HCT116 (cell line): ENCODE results near the gene NR4A1. TPM values are rescaled to one million over a fixed set of nuclear protein-coding genes. Genes with fewer than 3 reads are reported as not detected.

Source experiments
- ATAC-seq: fragments of 200-7000 bp; cut with Tn5 transposase; 2 replicates; pipeline ENCODE4 v1.9.1; 2020; ENCODE audit warnings: mild to moderate bottlenecking, moderate library complexity
- BruUV-seq: library from RNA; stranded (reverse); fragments of 400-500 nt; replicated peaks from 2 replicates; lab custom pipeline; 2021; lab: Mats Ljungman, UMichigan
- CTCF ChIA-PET: fragments of 300-600 bp; sonication (Branson Sonifier 250); formaldehyde crosslinking; loops from one replicate; lab custom pipeline; 2021; ENCODE audit warnings: antibody characterized with exemption; lab: Charles Lee
- POLR2A ChIA-PET: fragments of 300-600, 350-600 bp; sonication (Branson Sonifier 250); formaldehyde crosslinking; loops from one replicate; lab custom pipeline; 2021; ENCODE audit warnings: antibody characterized with exemption; lab: Charles Lee
- RAD21 ChIA-PET, 2 experiments: fragments of 300-600 bp; sonication (Branson Sonifier 250); formaldehyde crosslinking; loops; one replicate each; lab custom pipeline; 2023; ENCODE audit warnings: low total read pairs in 2 of 2; ENCODE audit not compliant: uncharacterized antibody in 2 of 2, unreplicated experiment in 2 of 2, low non-redundant PET in 1 of 2; lab: Charles Lee
- DNase-seq: peaks from one replicate; pipeline ENCODE4 v3.0.0-alpha.2; 2010; ENCODE audit warnings: low read depth, low spot score
- H2AFZ ChIP-seq: fragments of 200-600 bp; shearing (Covaris generic), sonication (generic); 2 replicates; pipeline ENCODE4 v1.6.1; 2017; ENCODE audit warnings: low read depth, mixed run types, mixed read lengths, antibody characterized with exemption, low read length; ENCODE audit not compliant: poor library complexity, severe bottlenecking
- H3K27ac ChIP-seq: 2 replicates; pipeline ENCODE4 v1.5.1; 2012; ENCODE audit warnings: low read depth, low read length
- H3K27me3 ChIP-seq: fragments of 200-600 bp; sonication (generic); 2 replicates; pipeline ENCODE4 v1.6.1; 2016; ENCODE audit warnings: mixed run types, low read length, mixed read lengths; ENCODE audit not compliant: insufficient read depth
- H3K36me3 ChIP-seq, 2 experiments: fragments of 200-500 bp in 1 of 2; fragments of 200-600 bp in 1 of 2; sonication (Bioruptor generic) in 1 of 2; sonication (generic) in 1 of 2; 2 replicates each; pipeline versions ENCODE4 v1.5.1 to v1.6.1; 2014 to 2016; ENCODE audit warnings: low read length in 2 of 2, inconsistent platforms in 1 of 2, mixed read lengths in 1 of 2, mixed run types in 1 of 2; ENCODE audit not compliant: insufficient read depth in 2 of 2, control insufficient read depth in 1 of 2
- H3K4me1 ChIP-seq, 2 experiments: fragments of 200-600 bp in 1 of 2; sonication (generic) in 1 of 2; 2 replicates each; pipeline versions ENCODE4 v1.5.1 to v1.6.1; 2012 to 2017; ENCODE audit warnings: low read length in 2 of 2, inconsistent platforms in 1 of 2, mild to moderate bottlenecking in 1 of 2, mixed read lengths in 1 of 2, mixed run types in 1 of 2, moderate library complexity in 1 of 2; ENCODE audit not compliant: insufficient read depth in 2 of 2, control insufficient read depth in 1 of 2
- H3K4me2 ChIP-seq: fragments of 200-600 bp; sonication (generic); 2 replicates; pipeline ENCODE4 v1.6.1; 2017; ENCODE audit warnings: mixed run types, low read length, mixed read lengths
- H3K4me3 ChIP-seq, 2 experiments: fragments of 200-600 bp in 1 of 2; sonication (generic) in 1 of 2; replicated peaks in 1 of 2; 2 replicates each; pipeline ENCODE4 v1.5.1; 2011 to 2016; ENCODE audit warnings: low read length in 2 of 2, control low read depth in 1 of 2, low read depth in 1 of 2, mild to moderate bottlenecking in 1 of 2, mixed read lengths in 1 of 2, mixed run types in 1 of 2
- H3K79me2 ChIP-seq: fragments of 200-600 bp; sonication (generic); 2 replicates; pipeline ENCODE4 v1.6.1; 2017; ENCODE audit warnings: mild to moderate bottlenecking, mixed run types, low read length, moderate library complexity, mixed read lengths; ENCODE audit not compliant: insufficient read depth
- H3K9ac ChIP-seq: fragments of 200-600 bp; sonication (generic); 2 replicates; pipeline ENCODE4 v1.6.1; 2016; ENCODE audit warnings: low read length, mixed read lengths
- H3K9me2 ChIP-seq: fragments of 200-600 bp; sonication (generic), shearing (Covaris generic); 2 replicates; pipeline ENCODE4 v1.6.1; 2017; ENCODE audit warnings: mixed run types, mild to moderate bottlenecking, moderate library complexity; ENCODE audit not compliant: insufficient read depth
- H3K9me3 ChIP-seq, 2 experiments: fragments of 200-500 bp in 1 of 2; fragments of 200-600 bp in 1 of 2; sonication (Bioruptor generic) in 1 of 2; sonication (generic) in 1 of 2; 2 replicates each; pipeline ENCODE4 v1.6.1; 2014 to 2017; ENCODE audit warnings: low read length in 2 of 2, mixed read lengths in 2 of 2, inconsistent platforms in 1 of 2, low read depth in 1 of 2, mild to moderate bottlenecking in 1 of 2, mixed run types in 1 of 2, moderate library complexity in 1 of 2; ENCODE audit not compliant: control insufficient read depth in 1 of 2, insufficient read depth in 1 of 2
- H4K20me1 ChIP-seq: fragments of 200-600 bp; sonication (generic), shearing (Covaris generic); 2 replicates; pipeline ENCODE4 v1.6.1; 2017; ENCODE audit warnings: mixed run types, mild to moderate bottlenecking, moderate library complexity; ENCODE audit not compliant: insufficient read depth
- EGR1 ChIP-seq: IDR thresholded peaks from 2 replicates; pipeline ENCODE4 v1.6.1; 2012; ENCODE audit warnings: low read depth
- ELF1 ChIP-seq: IDR thresholded peaks from 2 replicates; pipeline ENCODE4 v1.6.1; 2012; ENCODE audit warnings: low read depth, borderline replicate concordance
- FOSL1 ChIP-seq: IDR thresholded peaks from 2 replicates; pipeline ENCODE4 v1.6.1; 2012; ENCODE audit warnings: low read depth
- JUND ChIP-seq: IDR thresholded peaks from 2 replicates; pipeline ENCODE4 v1.6.1; 2012
- POLR2AphosphoS5 ChIP-seq: IDR thresholded peaks from 2 replicates; pipeline ENCODE4 v1.6.1; 2011; ENCODE audit warnings: mild to moderate bottlenecking, low read depth, low read length, moderate library complexity
- RAD21 ChIP-seq: IDR thresholded peaks from 2 replicates; pipeline ENCODE4 v1.6.1; 2012; ENCODE audit warnings: low read depth, mild to moderate bottlenecking
- REST ChIP-seq: IDR thresholded peaks from 2 replicates; pipeline ENCODE4 v1.6.1; 2012; ENCODE audit warnings: low read depth
- TCF7L2 ChIP-seq: IDR thresholded peaks from 2 replicates; pipeline ENCODE4 v1.7.0; 2011; ENCODE audit warnings: borderline replicate concordance, inconsistent platforms; ENCODE audit not compliant: insufficient read depth, insufficient read length; ENCODE audit errors: extremely low read depth
- ZFX ChIP-seq: fragments of 450-650 bp; IDR thresholded peaks from 2 replicates; pipeline ENCODE4 v1.6.1; 2017
- intact Hi-C: fragments of 100-400 bp; cut with micrococcal nuclease; formaldehyde crosslinking; loops from 2 replicates; pipeline ENCODE4 v1.10.0; 2022
- total RNA-seq: library from RNA; stranded (reverse); gene quantifications from one replicate; pipeline ENCODE4 v1.2.1, GENCODE V29; 2021; ENCODE audit not compliant: unreplicated experiment

Gene NR4A1
- total RNA-seq, 1 experiment from 2014 or later: 35.3 TPM

GRCh38 chr12:52032804-52033445 lies 18.3 kb upstream of the NR4A1 start:
- peak overlapping the region; percentile 75 for H3K4me2 ChIP-seq
- H3K9ac ChIP-seq: peak overlapping the region; percentile 60
- RAD21 ChIA-PET: interaction anchor here in 1 of 2 experiments (0.6 kb wide), 1 partner anchor 263 kb away, joined by 5 read pairs; no protein-coding TSS in a partner anchor
- no peak overlapping the region for H2AFZ ChIP-seq
- peaks cover 6% of the 10 kb centered on the region; the same call in 1 of the 2 replicates for H3K79me2 ChIP-seq
- H3K4me3 ChIP-seq: peak overlapping the region; percentile 29 to 47
- H3K27ac ChIP-seq: no peak overlapping the region
- H3K27me3 ChIP-seq: no peaks in the 10 kb centered on the region
- peaks cover 28 to 50% of the 10 kb centered on the region in 2 experiments for H3K4me1 ChIP-seq
- H3K9me2 ChIP-seq: no peaks in the 10 kb centered on the region
- POLR2A ChIA-PET: interaction anchor here (0.9 to 5.1 kb wide), 9 partner anchors 8 to 247 kb away, joined by 3 to 40 read pairs (median 5); partner anchors contain the start of genes ATG101 and NR4A1
- TF ChIP-seq TCF7L2 (peak; percentile 37), EGR1 (no peak), RAD21 (no peak), FOSL1 (no peak), ZFX (peak; percentile 38; the same call in 1 of the 2 replicates), REST (no peak), JUND (no peak), ELF1 (no peak), POLR2AphosphoS5 (peak; percentile 45)
- no peaks in the 10 kb centered on the region for H3K36me3 ChIP-seq
- BruUV-seq: no TSS peak
- H3K9me3 ChIP-seq: no peaks in the 10 kb centered on the region
- CTCF ChIA-PET: interaction anchor here (0.6 to 5.2 kb wide), 12 partner anchors 8 to 838 kb away, joined by 3 to 29 read pairs (median 6); partner anchors contain the start of gene NR4A1
- H4K20me1 ChIP-seq: no peaks in the 10 kb centered on the region
- intact Hi-C loops: no loop called here
- peak; percentile 94 for ATAC-seq
- DNase-seq: peak; percentile 89
